Measurements from ENCODE around the gene ZBTB3.

DNA sequence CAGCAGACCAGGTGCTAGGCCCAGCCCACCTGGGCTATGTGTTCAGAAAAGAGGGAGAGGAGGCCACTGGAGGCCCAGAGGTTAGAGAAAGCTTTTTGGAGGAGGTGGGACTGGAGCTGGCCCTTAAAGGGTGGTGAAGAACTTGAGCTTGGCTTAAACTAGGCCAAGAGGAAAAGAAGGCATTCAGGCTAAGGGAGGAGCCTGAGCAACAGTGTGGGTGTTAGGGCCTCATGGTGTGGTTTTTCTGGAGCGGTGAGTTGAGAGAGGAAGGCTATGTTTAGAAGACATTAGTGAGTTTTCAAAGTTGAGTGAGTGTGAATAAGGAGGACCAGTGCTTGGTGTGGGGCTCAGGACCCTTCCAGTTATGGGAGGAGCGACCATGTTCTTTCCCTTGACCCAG, 23.4 kb upstream of the ZBTB3 start:
- TF ChIP-seq POLR2A (IDR thresholded peaks at IDR 0.05): no peak
- TF ChIP-seq, protein P1, sequence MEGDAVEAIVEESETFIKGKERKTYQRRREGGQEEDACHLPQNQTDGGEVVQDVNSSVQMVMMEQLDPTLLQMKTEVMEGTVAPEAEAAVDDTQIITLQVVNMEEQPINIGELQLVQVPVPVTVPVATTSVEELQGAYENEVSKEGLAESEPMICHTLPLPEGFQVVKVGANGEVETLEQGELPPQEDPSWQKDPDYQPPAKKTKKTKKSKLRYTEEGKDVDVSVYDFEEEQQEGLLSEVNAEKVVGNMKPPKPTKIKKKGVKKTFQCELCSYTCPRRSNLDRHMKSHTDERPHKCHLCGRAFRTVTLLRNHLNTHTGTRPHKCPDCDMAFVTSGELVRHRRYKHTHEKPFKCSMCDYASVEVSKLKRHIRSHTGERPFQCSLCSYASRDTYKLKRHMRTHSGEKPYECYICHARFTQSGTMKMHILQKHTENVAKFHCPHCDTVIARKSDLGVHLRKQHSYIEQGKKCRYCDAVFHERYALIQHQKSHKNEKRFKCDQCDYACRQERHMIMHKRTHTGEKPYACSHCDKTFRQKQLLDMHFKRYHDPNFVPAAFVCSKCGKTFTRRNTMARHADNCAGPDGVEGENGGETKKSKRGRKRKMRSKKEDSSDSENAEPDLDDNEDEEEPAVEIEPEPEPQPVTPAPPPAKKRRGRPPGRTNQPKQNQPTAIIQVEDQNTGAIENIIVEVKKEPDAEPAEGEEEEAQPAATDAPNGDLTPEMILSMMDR (IDR thresholded peaks at IDR 0.05): no peak
